Eye (tissue), 1 donor: ENCODE measurements around the gene CLEC17A.
"Not testable (repeated sequence)": the region's sequence is repeated elsewhere in the genome, so short reads cannot be mapped to it uniquely, and the experiment has no call there.

Experiments
- DNase-seq: peaks from one replicate; pipeline ENCODE4 v3.0.0-alpha.2; 2015

The CLEC17A gene

GRCh38 chr19:14582894-14583340, at the start of gene CLEC17A:
TSS of gene CLEC17A (plus strand) at chr19:14583084. CDS start at chr19:14583161, 77 bp downstream.
- no peak for DNase-seq

- peak; percentile 62 for DNase-seq
These were observed 49.4 kb upstream of the CLEC17A start for GRCh38 chr19:14533450-14533849.

GRCh38 chr19:14536926-14537692, 45.8 kb upstream of the CLEC17A start:
- DNase-seq: peak; percentile 68

GRCh38 chr19:14540741-14541525, 42.0 kb upstream of the CLEC17A start:
- DNase-seq: no peak

- not testable (repeated sequence) for DNase-seq
These were observed 40.9 kb upstream of the CLEC17A start for GRCh38 chr19:14541979-14542378.

- no peak for DNase-seq
These were observed 40.1 kb upstream of the CLEC17A start for GRCh38 chr19:14542711-14543328.

GRCh38 chr19:14544047-14544446, 38.8 kb upstream of the CLEC17A start:
- no peak for DNase-seq

- no peak for DNase-seq
These were observed 37.7 kb upstream of the CLEC17A start for GRCh38 chr19:14544977-14545715.

GRCh38 chr19:14545716-14546082, 37.2 kb upstream of the CLEC17A start:
- DNase-seq: no peak

GRCh38 chr19:14550201-14550754, 32.6 kb upstream of the CLEC17A start:
- DNase-seq: no peak

GRCh38 chr19:14551134-14552005, 31.5 kb upstream of the CLEC17A start:
- DNase-seq: peak; percentile 63

- DNase-seq: not testable (repeated sequence)
These were observed 30.9 kb upstream of the CLEC17A start for GRCh38 chr19:14552006-14552360.

- DNase-seq: no peak
These were observed 29.6 kb upstream of the CLEC17A start for GRCh38 chr19:14553042-14553938.

- no peak for DNase-seq
These were observed 29.0 kb upstream of the CLEC17A start for GRCh38 chr19:14553939-14554243.

- no peak for DNase-seq
These were observed 28.5 kb upstream of the CLEC17A start for GRCh38 chr19:14554382-14554812.

- DNase-seq: no peak
These were observed 26.8 kb upstream of the CLEC17A start for GRCh38 chr19:14555918-14556661.

GRCh38 chr19:14556662-14557188, 26.2 kb upstream of the CLEC17A start:
- DNase-seq: peak; percentile 89

GRCh38 chr19:14558370-14559066, 24.4 kb upstream of the CLEC17A start:
- no peak for DNase-seq
